Activated CD4-positive, alpha-beta T cell treated with anti-CD3 and anti-CD28 coated beads, Interleukin-2, amount 10 ng/mL, durations not matched to agents 24 days and 14 days (primary cell): ENCODE data around the gene OR1J4. TPM values are rescaled to one million over a fixed set of nuclear protein-coding genes. Genes with fewer than 3 reads are reported as not detected.
"Not testable (repeated sequence)": the region's sequence is repeated elsewhere in the genome, so short reads cannot be mapped to it uniquely, and the experiment has no call there.

ENCODE experiments used
- DNase-seq: peaks from one replicate; pipeline ENCODE4 v3.0.0; 2022
- H3K27ac Mint-ChIP-seq: one replicate; pipeline ENCODE4 v1.8.0; 2022; ENCODE audit warnings: mild to moderate bottlenecking, mixed read lengths
- H3K27me3 Mint-ChIP-seq: one replicate; pipeline ENCODE4 v1.8.0; 2022; ENCODE audit warnings: mixed read lengths
- H3K36me3 Mint-ChIP-seq: one replicate; pipeline ENCODE4 v1.8.0; 2022; ENCODE audit warnings: low read depth, mild to moderate bottlenecking, mixed read lengths
- H3K4me1 Mint-ChIP-seq: one replicate; pipeline ENCODE4 v1.8.0; 2021; ENCODE audit warnings: mixed read lengths
- H3K4me3 Mint-ChIP-seq: one replicate; pipeline ENCODE4 v1.8.0; 2022; ENCODE audit warnings: mild to moderate bottlenecking, moderate library complexity, mixed read lengths
- H3K9me3 Mint-ChIP-seq: one replicate; pipeline ENCODE4 v1.8.0; 2021; ENCODE audit warnings: mixed read lengths
- intact Hi-C: fragments of 100-400 bp; cut with micrococcal nuclease; formaldehyde crosslinking; loops from one replicate; pipeline ENCODE4 v1.15.1; 2023
- total RNA-seq: library from RNA; stranded (reverse); gene quantifications from 2 replicates; pipeline ENCODE4 v1.2.3, GENCODE V29; 2022

The OR1J4 gene
- total RNA-seq, 1 donor from 2014 or later = not detected

GRCh38 chr9:122536134-122536533 is 17.2 kb downstream of the OR1J4 start:
- Mint-ChIP-seq H3K4me1 (no peaks in the 10 kb centered on the region), H3K27me3 (no peaks in the 10 kb centered on the region), H3K9me3 (peaks cover 6% of the 10 kb centered on the region), H3K4me3 (no peak overlapping the region), H3K36me3 (no peaks in the 10 kb centered on the region), H3K27ac (no peak overlapping the region)
- no peak for DNase-seq
- intact Hi-C loops = no loop called here

DNA sequence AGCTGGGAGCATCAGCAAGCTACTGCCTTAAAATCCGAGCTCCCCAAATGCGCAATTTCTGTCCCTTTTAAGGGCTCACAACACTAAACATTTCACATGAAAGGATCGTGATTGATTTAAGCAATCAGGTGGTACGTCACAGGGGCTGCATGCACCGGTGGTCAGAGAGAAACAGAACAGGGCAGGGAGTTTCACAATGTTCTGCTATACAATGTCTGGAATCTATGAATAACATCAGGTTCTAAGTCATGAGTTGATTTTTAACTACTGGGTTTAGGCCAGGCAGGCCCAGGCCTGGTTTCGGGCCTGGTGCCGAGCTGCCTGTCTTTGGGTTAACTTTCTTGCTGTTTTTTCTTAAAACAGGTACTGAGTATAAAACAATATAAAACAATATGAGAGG is 18.1 kb downstream of the OR1J4 start:
- H3K36me3 Mint-ChIP-seq, DNase-seq, H3K9me3 Mint-ChIP-seq, H3K4me3 Mint-ChIP-seq, H3K4me1 Mint-ChIP-seq, intact Hi-C loops, H3K27me3 Mint-ChIP-seq, H3K27ac Mint-ChIP-seq: not testable (repeated sequence)

DNA sequence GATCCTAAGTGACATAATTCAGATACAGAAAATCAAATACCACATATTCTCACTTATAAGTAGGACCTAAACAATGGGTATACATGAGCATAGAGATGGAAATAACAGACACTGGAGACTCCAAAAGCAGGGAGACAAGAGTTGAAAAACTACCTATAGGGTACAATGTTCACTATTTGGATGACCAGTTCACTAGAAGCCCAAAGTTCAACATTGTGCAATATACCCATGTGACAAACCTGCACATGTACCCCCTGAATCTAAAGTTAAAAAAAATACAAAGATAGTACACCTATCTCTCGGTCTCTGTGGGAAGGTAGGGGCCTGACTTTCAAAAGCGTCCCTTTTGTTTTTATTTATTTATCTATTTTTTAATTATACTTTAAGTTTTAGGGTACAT is 19.8 kb downstream of the OR1J4 start:
- DNase-seq = no peak
- Mint-ChIP-seq H3K9me3 (peaks cover 6% of the 10 kb centered on the region), H3K27me3 (peaks cover 2% of the 10 kb centered on the region), H3K36me3 (no peaks in the 10 kb centered on the region), H3K27ac (no peak overlapping the region), H3K4me1 (no peaks in the 10 kb centered on the region), H3K4me3 (no peak overlapping the region)
- intact Hi-C loops = no loop called here

DNA sequence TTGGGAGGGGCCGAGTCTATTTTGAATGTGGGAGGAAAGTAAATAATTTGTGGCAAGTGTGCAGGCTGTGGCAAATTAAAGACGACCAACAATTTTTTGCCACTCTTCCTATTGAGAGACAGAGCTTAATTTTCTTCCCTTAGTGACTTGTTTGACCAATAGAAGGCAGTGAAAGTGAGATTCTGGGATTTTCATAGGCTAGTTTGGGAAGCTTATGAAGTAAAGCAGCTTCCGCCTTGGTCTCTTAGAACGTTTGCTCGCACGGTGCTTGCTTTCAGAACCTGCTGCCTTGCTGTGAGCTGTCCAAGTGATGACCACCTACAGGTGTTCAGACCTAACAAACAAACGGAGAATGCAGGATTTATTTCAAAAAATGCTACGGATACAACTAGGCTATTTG is 27.3 kb downstream of the OR1J4 start:
- no peak for DNase-seq
- intact Hi-C loops = no loop called here
- H3K9me3 Mint-ChIP-seq = no peaks in the 10 kb centered on the region
- H3K27me3 Mint-ChIP-seq = peaks cover 4% of the 10 kb centered on the region
- H3K4me3 Mint-ChIP-seq = no peak overlapping the region
- H3K36me3 Mint-ChIP-seq = no peaks in the 10 kb centered on the region
- H3K4me1 Mint-ChIP-seq = no peaks in the 10 kb centered on the region
- H3K27ac Mint-ChIP-seq = no peak overlapping the region

DNA sequence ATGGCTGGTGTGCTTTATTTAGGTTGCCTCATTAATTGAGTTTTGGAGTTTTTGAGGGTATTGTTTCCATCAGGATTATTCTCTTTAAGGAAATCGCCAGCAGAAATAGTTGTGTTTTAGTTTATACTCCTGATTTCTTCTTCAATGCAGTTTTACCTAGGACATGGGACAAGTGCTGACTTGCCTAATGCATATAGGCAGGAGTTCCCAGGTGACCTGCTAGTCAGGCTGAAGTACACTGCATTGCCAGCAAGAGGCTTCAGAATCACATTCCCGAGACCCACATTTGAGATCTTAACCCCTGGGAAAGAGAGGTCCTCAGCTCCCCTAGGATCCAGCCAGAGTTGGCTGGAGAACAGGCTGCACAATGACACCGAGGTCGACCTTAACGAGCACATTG is 32.4 kb downstream of the OR1J4 start:
- intact Hi-C loops = no loop called here
- Mint-ChIP-seq H3K27me3 (peaks cover 14% of the 10 kb centered on the region), H3K9me3 (no peaks in the 10 kb centered on the region), H3K4me3 (no peak overlapping the region), H3K36me3 (no peaks in the 10 kb centered on the region), H3K4me1 (no peaks in the 10 kb centered on the region), H3K27ac (no peak overlapping the region)
- DNase-seq = no peak

DNA sequence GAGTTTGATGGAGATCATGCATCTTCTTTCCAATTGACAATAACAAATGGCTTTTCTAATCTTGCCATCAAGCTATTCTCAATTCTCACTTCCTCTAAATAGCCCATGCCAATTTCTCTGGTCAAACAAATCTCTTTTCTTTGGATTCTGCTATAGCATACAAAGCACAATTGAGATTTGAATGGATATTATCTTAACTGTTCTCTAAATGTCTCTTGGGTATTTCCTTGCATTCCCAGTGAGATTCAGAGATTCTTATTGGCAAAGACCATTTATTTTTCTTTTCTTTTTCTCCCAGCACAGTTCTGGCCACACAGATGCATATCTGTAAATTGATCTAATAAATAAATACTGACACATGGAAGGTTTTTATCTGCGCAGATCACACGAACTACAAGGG is 33.9 kb downstream of the OR1J4 start, which contains the start of gene OR1N2:
OR1N2 (plus strand) TSS at position 301 of the 400 bp plus-strand sequence. CDS start 100 bp downstream, outside the sequence.
- no peaks in the 10 kb centered on the region for H3K36me3 Mint-ChIP-seq
- no peaks in the 10 kb centered on the region for H3K4me1 Mint-ChIP-seq
- intact Hi-C loops = no loop called here
- H3K9me3 Mint-ChIP-seq = no peaks in the 10 kb centered on the region
- H3K27me3 Mint-ChIP-seq = peaks cover 15% of the 10 kb centered on the region
- H3K27ac Mint-ChIP-seq = no peak within 1 kb of the TSS
- no peak for DNase-seq
- no peak within 1 kb of the TSS for H3K4me3 Mint-ChIP-seq

DNA sequence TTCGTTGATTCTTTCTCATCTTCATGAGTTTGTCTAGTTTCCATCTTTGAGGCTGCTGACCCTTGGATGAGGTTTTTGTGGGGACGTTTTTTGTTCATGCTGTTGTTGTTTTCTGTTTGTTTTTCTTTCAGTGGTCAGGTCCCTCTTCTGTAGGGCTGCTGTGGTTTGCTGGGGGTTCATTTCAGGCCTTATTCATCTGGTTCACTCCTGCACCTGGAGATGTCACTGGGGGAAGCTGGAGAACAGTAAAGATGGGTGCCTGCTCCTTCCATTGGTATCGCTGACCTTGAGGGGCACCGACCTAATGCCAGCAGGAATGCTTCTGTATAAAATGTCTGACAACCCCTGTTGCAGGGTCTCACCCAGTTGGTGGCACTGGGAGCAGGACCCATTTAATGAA is 42.5 kb downstream of the OR1J4 start:
- intact Hi-C loops = no loop called here
- H3K36me3 Mint-ChIP-seq = no peaks in the 10 kb centered on the region

GRCh38 chr9:122562134-122562760 is 43.3 kb downstream of the OR1J4 start:
- H3K27ac Mint-ChIP-seq = no peak overlapping the region
- DNase-seq = peak; percentile 58
- H3K36me3 Mint-ChIP-seq = no peaks in the 10 kb centered on the region
- peaks cover 3% of the 10 kb centered on the region for H3K4me1 Mint-ChIP-seq
- intact Hi-C loops = no loop called here
- H3K27me3 Mint-ChIP-seq = peaks cover 5% of the 10 kb centered on the region
- peaks cover 9% of the 10 kb centered on the region for H3K9me3 Mint-ChIP-seq
- H3K4me3 Mint-ChIP-seq = no peak overlapping the region

More for the DNA sequence above, 42.5 kb downstream of the OR1J4 start:
- Mint-ChIP-seq H3K4me3 (no peak overlapping the region), H3K4me1 (peaks cover 3% of the 10 kb centered on the region), H3K27ac (no peak overlapping the region), H3K27me3 (peaks cover 5% of the 10 kb centered on the region), H3K9me3 (peaks cover 9% of the 10 kb centered on the region)
- DNase-seq = no peak

DNA sequence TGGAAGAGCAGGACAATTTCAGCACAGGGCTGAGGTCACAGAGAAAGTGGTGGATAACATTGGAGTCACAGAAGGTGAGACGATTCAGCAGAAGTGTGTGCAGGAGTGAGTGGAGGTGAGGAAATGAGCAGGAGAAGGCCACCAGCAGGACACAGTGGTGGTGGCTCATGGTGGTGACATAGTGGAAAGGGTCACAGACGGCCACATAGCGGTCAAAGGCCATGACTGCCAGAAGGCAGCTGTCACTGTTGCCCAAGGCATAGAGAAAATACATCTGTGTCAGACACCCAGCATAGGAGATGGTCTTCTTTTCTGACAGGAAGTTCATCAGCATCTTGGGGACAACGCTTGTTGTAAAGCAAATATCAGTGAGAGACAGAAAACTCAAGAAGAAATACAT is 49.0 kb downstream of the OR1J4 start:
- Mint-ChIP-seq H3K9me3 (peaks cover 8% of the 10 kb centered on the region), H3K4me1 (peaks cover 7% of the 10 kb centered on the region), H3K27me3 (no peaks in the 10 kb centered on the region), H3K27ac (no peak overlapping the region), H3K36me3 (no peaks in the 10 kb centered on the region), H3K4me3 (no peak overlapping the region)
- DNase-seq = peak; percentile 42
- intact Hi-C loops = no loop called here

Other genes with a start within 250 kb of the OR1J4 start
- gene PTGS1, start 148.1 kb upstream of the OR1J4 start, total RNA-seq = 0.26 and 0.28 TPM in 2 replicates
- gene OR1J1, start 41.2 kb upstream of the OR1J4 start, total RNA-seq = not detected in 2 replicates
- not detected in 2 replicates for gene OR1J2, start 8.3 kb upstream of the OR1J4 start, total RNA-seq
- gene OR1N1, start 8.2 kb downstream of the OR1J4 start, total RNA-seq = not detected in 2 replicates
- not detected in 2 replicates for gene OR1N2, start 34.0 kb downstream of the OR1J4 start, total RNA-seq
- gene OR1L8, start 64.2 kb downstream of the OR1J4 start, total RNA-seq = not detected in 2 replicates
- not detected in 2 replicates for gene OR1Q1, start 95.6 kb downstream of the OR1J4 start, total RNA-seq
- not detected in 2 replicates for gene OR1B1, start 138.5 kb downstream of the OR1J4 start, total RNA-seq
- gene OR1L1, start 142.6 kb downstream of the OR1J4 start, total RNA-seq = not detected in 2 replicates
- gene OR1L3, start 156.0 kb downstream of the OR1J4 start, total RNA-seq = not detected in 2 replicates
- gene OR1L4, start 204.8 kb downstream of the OR1J4 start, total RNA-seq = not detected in 2 replicates
- gene OR1L6, start 223.2 kb downstream of the OR1J4 start, total RNA-seq = not detected in 2 replicates